PC-3 (cell line): ENCODE data around the gene FZR1.

ENCODE experiments used
- EZH2 ChIP-seq: fragments of 300-600 bp; sonication (generic); IDR thresholded peaks from one replicate; pipeline ENCODE4 v1.6.1; 2017; ENCODE audit warnings: antibody characterized with exemption, mild to moderate bottlenecking, low read length; ENCODE audit not compliant: unreplicated experiment
- TF ChIP-seq, protein P1 (sequence below): fragments of 300-600 bp; sonication (generic); conservative IDR thresholded peaks from 2 replicates; pipeline ENCODE4 v1.5.1; 2017; ENCODE audit warnings: antibody characterized with exemption, low read depth, mild to moderate bottlenecking, low read length

DNA sequence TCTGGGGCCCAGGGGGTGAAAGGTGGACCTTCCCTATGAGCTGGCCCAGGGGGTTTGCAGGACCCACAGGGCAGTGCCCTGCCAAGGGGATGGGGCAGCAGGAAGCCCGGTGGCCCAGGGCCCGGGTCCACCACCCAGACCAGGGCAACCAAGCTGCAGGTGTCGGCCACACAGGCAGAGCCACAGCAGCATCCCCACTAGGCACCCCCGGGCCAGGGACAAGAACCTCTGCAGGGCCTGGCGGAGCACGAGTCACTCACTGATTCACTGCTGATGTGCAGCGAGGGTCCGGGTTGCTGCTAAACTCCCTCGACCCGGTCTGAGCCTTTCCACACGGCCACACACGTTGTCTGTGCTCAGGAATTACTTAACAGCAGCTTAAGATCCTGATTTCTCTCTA lies 8.8 kb downstream of the FZR1 start:
- TF ChIP-seq EZH2 = no peak
- TF ChIP-seq, protein P1, sequence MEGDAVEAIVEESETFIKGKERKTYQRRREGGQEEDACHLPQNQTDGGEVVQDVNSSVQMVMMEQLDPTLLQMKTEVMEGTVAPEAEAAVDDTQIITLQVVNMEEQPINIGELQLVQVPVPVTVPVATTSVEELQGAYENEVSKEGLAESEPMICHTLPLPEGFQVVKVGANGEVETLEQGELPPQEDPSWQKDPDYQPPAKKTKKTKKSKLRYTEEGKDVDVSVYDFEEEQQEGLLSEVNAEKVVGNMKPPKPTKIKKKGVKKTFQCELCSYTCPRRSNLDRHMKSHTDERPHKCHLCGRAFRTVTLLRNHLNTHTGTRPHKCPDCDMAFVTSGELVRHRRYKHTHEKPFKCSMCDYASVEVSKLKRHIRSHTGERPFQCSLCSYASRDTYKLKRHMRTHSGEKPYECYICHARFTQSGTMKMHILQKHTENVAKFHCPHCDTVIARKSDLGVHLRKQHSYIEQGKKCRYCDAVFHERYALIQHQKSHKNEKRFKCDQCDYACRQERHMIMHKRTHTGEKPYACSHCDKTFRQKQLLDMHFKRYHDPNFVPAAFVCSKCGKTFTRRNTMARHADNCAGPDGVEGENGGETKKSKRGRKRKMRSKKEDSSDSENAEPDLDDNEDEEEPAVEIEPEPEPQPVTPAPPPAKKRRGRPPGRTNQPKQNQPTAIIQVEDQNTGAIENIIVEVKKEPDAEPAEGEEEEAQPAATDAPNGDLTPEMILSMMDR = no peak
